GM23338 (cell line): ENCODE measurements around the gene GAPDH. TPM values are rescaled to one million over a fixed set of nuclear protein-coding genes. Genes with fewer than 3 reads are reported as not detected.

Experiments used
- ATAC-seq: fragments of 200-7000 bp; cut with Tn5 transposase; 3 replicates; pipeline ENCODE4 v1.9.1; 2020
- DNase-seq: peaks from one replicate; pipeline ENCODE4 v3.0.0-alpha.2; 2015; ENCODE audit warnings: low spot score
- H2AFZ ChIP-seq: fragments of 200-600 bp; sonication (generic); 2 replicates; pipeline ENCODE4 v1.8.0; 2016; ENCODE audit warnings: antibody characterized with exemption, mild to moderate bottlenecking, moderate library complexity
- H3F3A ChIP-seq: fragments of 200-600 bp; sonication (generic); replicated peaks from 2 replicates; pipeline ENCODE4 v1.8.0; 2017; ENCODE audit warnings: antibody characterized with exemption, mixed run types, low read depth
- H3K27ac ChIP-seq: fragments of 200-600 bp; sonication (generic); 2 replicates; pipeline ENCODE4 v1.6.1; 2016; ENCODE audit warnings: low read depth
- H3K27me3 ChIP-seq: fragments of 200-600 bp; sonication (generic); 2 replicates; pipeline ENCODE4 v1.8.0; 2016; ENCODE audit warnings: mild to moderate bottlenecking, mixed run types, moderate library complexity; ENCODE audit not compliant: insufficient read depth
- H3K36me3 ChIP-seq: fragments of 200-600 bp; sonication (generic); 2 replicates; pipeline ENCODE4 v1.8.0; 2016; ENCODE audit warnings: mild to moderate bottlenecking; ENCODE audit not compliant: insufficient read depth
- H3K4me1 ChIP-seq: fragments of 200-600 bp; sonication (generic); 2 replicates; pipeline ENCODE4 v1.8.0; 2016; ENCODE audit warnings: mild to moderate bottlenecking, moderate library complexity; ENCODE audit not compliant: insufficient read depth
- H3K4me2 ChIP-seq: fragments of 200-600 bp; sonication (generic); 2 replicates; pipeline ENCODE4 v1.7.1; 2017; ENCODE audit warnings: mixed run types
- H3K4me3 ChIP-seq: fragments of 200-600 bp; sonication (generic); 2 replicates; pipeline ENCODE4 v1.6.1; 2016; ENCODE audit warnings: mixed run types
- H3K79me2 ChIP-seq: fragments of 200-600 bp; sonication (generic); replicated peaks from 2 replicates; pipeline ENCODE4 v1.8.0; 2017; ENCODE audit warnings: mild to moderate bottlenecking; ENCODE audit not compliant: insufficient read depth
- H3K9me2 ChIP-seq: fragments of 200-600 bp; sonication (generic); 2 replicates; pipeline ENCODE4 v1.8.0; 2017; ENCODE audit not compliant: insufficient read depth
- H4K20me1 ChIP-seq: fragments of 200-600 bp; sonication (generic); replicated peaks from 2 replicates; pipeline ENCODE4 v1.8.0; 2017; ENCODE audit warnings: mild to moderate bottlenecking; ENCODE audit not compliant: insufficient read depth
- H3K27ac Mint-ChIP-seq: 2 replicates; pipeline ENCODE4 v1.8.0; 2020; ENCODE audit warnings: inconsistent platforms, mild to moderate bottlenecking, moderate library complexity, mixed read lengths
- H3K27me3 Mint-ChIP-seq: 3 replicates; pipeline ENCODE4 v1.8.0; 2022; ENCODE audit warnings: low read depth, mild to moderate bottlenecking, moderate library complexity, mixed read lengths, inconsistent platforms; ENCODE audit not compliant: insufficient read depth, poor library complexity
- H3K36me3 Mint-ChIP-seq: 3 replicates; pipeline ENCODE4 v1.8.0; 2021; ENCODE audit warnings: low read depth, mild to moderate bottlenecking, inconsistent platforms, moderate library complexity, mixed read lengths
- H3K4me1 Mint-ChIP-seq: 3 replicates; pipeline ENCODE4 v1.8.0; 2020; ENCODE audit warnings: mild to moderate bottlenecking, inconsistent platforms, mixed read lengths
- H3K4me3 Mint-ChIP-seq: 3 replicates; pipeline ENCODE4 v1.8.0; 2021; ENCODE audit warnings: moderate library complexity, mild to moderate bottlenecking, inconsistent platforms, mixed read lengths
- H3K9me3 Mint-ChIP-seq: 3 replicates; pipeline ENCODE4 v1.8.0; 2020; ENCODE audit warnings: moderate library complexity, mild to moderate bottlenecking, inconsistent platforms, mixed read lengths
- CREB1 ChIP-seq: fragments of 250-450 bp; sonication (Bioruptor Pico); IDR thresholded peaks from 2 replicates; pipeline ENCODE4 v1.5.0; 2020; ENCODE audit warnings: low read depth, mild to moderate bottlenecking, moderate library complexity
- ETS1 ChIP-seq: IDR thresholded peaks from 2 replicates; pipeline ENCODE4 v1.6.1; 2016; ENCODE audit warnings: antibody characterized with exemption
- EZH2 ChIP-seq: fragments of 200-600 bp; sonication (generic); IDR thresholded peaks from one replicate; pipeline ENCODE4 v1.8.0; 2017; ENCODE audit warnings: antibody characterized with exemption, mild to moderate bottlenecking, low read depth; ENCODE audit not compliant: unreplicated experiment
- EZH2phosphoT487 ChIP-seq: fragments of 200-600 bp; sonication (generic); IDR thresholded peaks from one replicate; pipeline ENCODE4 v1.8.1; 2018; ENCODE audit warnings: antibody characterized with exemption; ENCODE audit not compliant: unreplicated experiment
- JUNB ChIP-seq: IDR thresholded peaks from one replicate; pipeline ENCODE4 v1.6.1; 2016; ENCODE audit warnings: antibody characterized with exemption; ENCODE audit not compliant: unreplicated experiment
- NANOG ChIP-seq: IDR thresholded peaks from 2 replicates; pipeline ENCODE4 v1.6.1; 2016; ENCODE audit warnings: antibody characterized with exemption, borderline replicate concordance
- POLR2AphosphoS5 ChIP-seq: IDR thresholded peaks from 2 replicates; pipeline ENCODE4 v1.6.1; 2016; ENCODE audit warnings: antibody characterized with exemption, low read depth
- STAT1 ChIP-seq: IDR thresholded peaks from one replicate; pipeline ENCODE4 v1.6.1; 2016; ENCODE audit warnings: antibody characterized with exemption; ENCODE audit not compliant: unreplicated experiment
- ZNF114 ChIP-seq: fragments of 250-450 bp; sonication (Bioruptor Pico); IDR thresholded peaks from 2 replicates; pipeline ENCODE4 v1.5.0; 2020; ENCODE audit warnings: mild to moderate bottlenecking, moderate library complexity
- ZNF331 ChIP-seq: fragments of 250-450 bp; sonication (Bioruptor Pico); IDR thresholded peaks from 2 replicates; pipeline ENCODE4 v1.5.0; 2020; ENCODE audit warnings: low read depth, mild to moderate bottlenecking, moderate library complexity
- polyA plus RNA-seq: library from polyadenylated mRNA; unstranded; fragments of >200 nt; fragmentation: Nextera tagmentation; extraction: Ambion mirVana; gene quantifications from 2 replicates; pipeline ENCODE4 v1.2.1, GENCODE V29; 2016
- total RNA-seq: library from RNA; depleted of rRNA; stranded (reverse); fragments of >200 nt; shearing (Covaris generic); gene quantifications from 2 replicates; pipeline ENCODE4 v1.2.3, GENCODE V29; 2014
- TF ChIP-seq, protein P1 (sequence below), 2 experiments: fragments of 200-600 bp in 1 of 2; sonication (generic) in 1 of 2; conservative IDR thresholded peaks; 2 replicates each; pipeline versions ENCODE4 v1.5.1 to v1.6.1; 2016 to 2017; ENCODE audit warnings: antibody characterized with exemption in 2 of 2, low read depth in 2 of 2, mild to moderate bottlenecking in 2 of 2, moderate library complexity in 1 of 2
- TF ChIP-seq, protein P2 (sequence below): fragments of 250-450 bp; sonication (Bioruptor Pico); IDR thresholded peaks from 2 replicates; pipeline ENCODE4 v1.5.0; 2020; ENCODE audit warnings: mild to moderate bottlenecking, moderate library complexity
- TF ChIP-seq, protein P3 (sequence below): IDR thresholded peaks from one replicate; pipeline ENCODE4 v1.6.1; 2018; ENCODE audit warnings: antibody characterized with exemption; ENCODE audit not compliant: unreplicated experiment

Gene GAPDH
- total and polyA plus RNA-seq, 2 experiments from 2014 or later, result 5,853 to 6,219 TPM

GRCh38 chr12:6547566-6547965 is 13.2 kb downstream of the GAPDH start:
- Histone ChIP-seq H4K20me1 (peaks cover 8% of the 10 kb centered on the region; the same call in 1 of the 2 replicates), H3K27me3 (no peaks in the 10 kb centered on the region), H2AFZ (no peak overlapping the region), H3K79me2 (peaks cover 11% of the 10 kb centered on the region), H3F3A (0 out of 2 replicates have a peak, but pooled peaks cover 5% of the 10 kb centered on the region), H3K4me2 (no peak overlapping the region), H3K4me3 (no peak overlapping the region), H3K9me2 (no peaks in the 10 kb centered on the region), H3K36me3 (peaks cover 10% of the 10 kb centered on the region), H3K4me1 (no peaks in the 10 kb centered on the region; the same call in 1 of the 2 replicates), H3K27ac (no peak overlapping the region)
- H3K9me3 Mint-ChIP-seq, result no peaks in the 10 kb centered on the region
- no peak overlapping the region for H3K4me3 Mint-ChIP-seq
- peaks cover 17% of the 10 kb centered on the region for H3K4me1 Mint-ChIP-seq
- H3K36me3 Mint-ChIP-seq, result peaks cover 56% of the 10 kb centered on the region
- TF ChIP-seq ETS1 (no peak), EZH2 (no peak), POLR2AphosphoS5 (no peak), ZNF114 (CRISPR knock-in tag) (no peak), STAT1 (no peak), NANOG (no peak), JUNB (no peak), ZNF331 (CRISPR knock-in tag) (no peak), CREB1 (CRISPR knock-in tag) (no peak), EZH2phosphoT487 (no peak)
- TF ChIP-seq, protein P1, sequence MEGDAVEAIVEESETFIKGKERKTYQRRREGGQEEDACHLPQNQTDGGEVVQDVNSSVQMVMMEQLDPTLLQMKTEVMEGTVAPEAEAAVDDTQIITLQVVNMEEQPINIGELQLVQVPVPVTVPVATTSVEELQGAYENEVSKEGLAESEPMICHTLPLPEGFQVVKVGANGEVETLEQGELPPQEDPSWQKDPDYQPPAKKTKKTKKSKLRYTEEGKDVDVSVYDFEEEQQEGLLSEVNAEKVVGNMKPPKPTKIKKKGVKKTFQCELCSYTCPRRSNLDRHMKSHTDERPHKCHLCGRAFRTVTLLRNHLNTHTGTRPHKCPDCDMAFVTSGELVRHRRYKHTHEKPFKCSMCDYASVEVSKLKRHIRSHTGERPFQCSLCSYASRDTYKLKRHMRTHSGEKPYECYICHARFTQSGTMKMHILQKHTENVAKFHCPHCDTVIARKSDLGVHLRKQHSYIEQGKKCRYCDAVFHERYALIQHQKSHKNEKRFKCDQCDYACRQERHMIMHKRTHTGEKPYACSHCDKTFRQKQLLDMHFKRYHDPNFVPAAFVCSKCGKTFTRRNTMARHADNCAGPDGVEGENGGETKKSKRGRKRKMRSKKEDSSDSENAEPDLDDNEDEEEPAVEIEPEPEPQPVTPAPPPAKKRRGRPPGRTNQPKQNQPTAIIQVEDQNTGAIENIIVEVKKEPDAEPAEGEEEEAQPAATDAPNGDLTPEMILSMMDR (conservative IDR thresholded peaks at IDR 0.05; ENCODE audit: low read depth in 2 of 2), result no peak
- TF ChIP-seq, protein P2, sequence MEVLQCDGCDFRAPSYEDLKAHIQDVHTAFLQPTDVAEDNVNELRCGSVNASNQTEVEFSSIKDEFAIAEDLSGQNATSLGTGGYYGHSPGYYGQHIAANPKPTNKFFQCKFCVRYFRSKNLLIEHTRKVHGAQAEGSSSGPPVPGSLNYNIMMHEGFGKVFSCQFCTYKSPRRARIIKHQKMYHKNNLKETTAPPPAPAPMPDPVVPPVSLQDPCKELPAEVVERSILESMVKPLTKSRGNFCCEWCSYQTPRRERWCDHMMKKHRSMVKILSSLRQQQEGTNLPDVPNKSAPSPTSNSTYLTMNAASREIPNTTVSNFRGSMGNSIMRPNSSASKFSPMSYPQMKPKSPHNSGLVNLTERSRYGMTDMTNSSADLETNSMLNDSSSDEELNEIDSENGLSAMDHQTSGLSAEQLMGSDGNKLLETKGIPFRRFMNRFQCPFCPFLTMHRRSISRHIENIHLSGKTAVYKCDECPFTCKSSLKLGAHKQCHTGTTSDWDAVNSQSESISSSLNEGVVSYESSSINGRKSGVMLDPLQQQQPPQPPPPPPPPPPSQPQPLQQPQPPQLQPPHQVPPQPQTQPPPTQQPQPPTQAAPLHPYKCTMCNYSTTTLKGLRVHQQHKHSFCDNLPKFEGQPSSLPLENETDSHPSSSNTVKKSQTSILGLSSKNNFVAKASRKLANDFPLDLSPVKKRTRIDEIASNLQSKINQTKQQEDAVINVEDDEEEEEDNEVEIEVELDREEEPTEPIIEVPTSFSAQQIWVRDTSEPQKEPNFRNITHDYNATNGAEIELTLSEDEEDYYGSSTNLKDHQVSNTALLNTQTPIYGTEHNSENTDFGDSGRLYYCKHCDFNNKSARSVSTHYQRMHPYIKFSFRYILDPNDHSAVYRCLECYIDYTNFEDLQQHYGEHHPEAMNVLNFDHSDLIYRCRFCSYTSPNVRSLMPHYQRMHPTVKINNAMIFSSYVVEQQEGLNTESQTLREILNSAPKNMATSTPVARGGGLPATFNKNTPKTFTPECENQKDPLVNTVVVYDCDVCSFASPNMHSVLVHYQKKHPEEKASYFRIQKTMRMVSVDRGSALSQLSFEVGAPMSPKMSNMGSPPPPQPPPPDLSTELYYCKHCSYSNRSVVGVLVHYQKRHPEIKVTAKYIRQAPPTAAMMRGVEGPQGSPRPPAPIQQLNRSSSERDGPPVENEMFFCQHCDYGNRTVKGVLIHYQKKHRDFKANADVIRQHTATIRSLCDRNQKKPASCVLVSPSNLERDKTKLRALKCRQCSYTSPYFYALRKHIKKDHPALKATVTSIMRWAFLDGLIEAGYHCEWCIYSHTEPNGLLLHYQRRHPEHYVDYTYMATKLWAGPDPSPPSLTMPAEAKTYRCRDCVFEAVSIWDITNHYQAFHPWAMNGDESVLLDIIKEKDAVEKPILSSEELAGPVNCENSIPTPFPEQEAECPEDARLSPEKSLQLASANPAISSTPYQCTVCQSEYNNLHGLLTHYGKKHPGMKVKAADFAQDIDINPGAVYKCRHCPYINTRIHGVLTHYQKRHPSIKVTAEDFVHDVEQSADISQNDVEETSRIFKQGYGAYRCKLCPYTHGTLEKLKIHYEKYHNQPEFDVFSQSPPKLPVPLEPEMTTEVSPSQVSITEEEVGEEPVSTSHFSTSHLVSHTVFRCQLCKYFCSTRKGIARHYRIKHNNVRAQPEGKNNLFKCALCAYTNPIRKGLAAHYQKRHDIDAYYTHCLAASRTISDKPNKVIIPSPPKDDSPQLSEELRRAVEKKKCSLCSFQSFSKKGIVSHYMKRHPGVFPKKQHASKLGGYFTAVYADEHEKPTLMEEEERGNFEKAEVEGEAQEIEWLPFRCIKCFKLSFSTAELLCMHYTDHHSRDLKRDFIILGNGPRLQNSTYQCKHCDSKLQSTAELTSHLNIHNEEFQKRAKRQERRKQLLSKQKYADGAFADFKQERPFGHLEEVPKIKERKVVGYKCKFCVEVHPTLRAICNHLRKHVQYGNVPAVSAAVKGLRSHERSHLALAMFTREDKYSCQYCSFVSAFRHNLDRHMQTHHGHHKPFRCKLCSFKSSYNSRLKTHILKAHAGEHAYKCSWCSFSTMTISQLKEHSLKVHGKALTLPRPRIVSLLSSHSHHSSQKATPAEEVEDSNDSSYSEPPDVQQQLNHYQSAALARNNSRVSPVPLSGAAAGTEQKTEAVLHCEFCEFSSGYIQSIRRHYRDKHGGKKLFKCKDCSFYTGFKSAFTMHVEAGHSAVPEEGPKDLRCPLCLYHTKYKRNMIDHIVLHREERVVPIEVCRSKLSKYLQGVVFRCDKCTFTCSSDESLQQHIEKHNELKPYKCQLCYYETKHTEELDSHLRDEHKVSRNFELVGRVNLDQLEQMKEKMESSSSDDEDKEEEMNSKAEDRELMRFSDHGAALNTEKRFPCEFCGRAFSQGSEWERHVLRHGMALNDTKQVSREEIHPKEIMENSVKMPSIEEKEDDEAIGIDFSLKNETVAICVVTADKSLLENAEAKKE (CRISPR knock-in tag), result no peak
- TF ChIP-seq, protein P3, sequence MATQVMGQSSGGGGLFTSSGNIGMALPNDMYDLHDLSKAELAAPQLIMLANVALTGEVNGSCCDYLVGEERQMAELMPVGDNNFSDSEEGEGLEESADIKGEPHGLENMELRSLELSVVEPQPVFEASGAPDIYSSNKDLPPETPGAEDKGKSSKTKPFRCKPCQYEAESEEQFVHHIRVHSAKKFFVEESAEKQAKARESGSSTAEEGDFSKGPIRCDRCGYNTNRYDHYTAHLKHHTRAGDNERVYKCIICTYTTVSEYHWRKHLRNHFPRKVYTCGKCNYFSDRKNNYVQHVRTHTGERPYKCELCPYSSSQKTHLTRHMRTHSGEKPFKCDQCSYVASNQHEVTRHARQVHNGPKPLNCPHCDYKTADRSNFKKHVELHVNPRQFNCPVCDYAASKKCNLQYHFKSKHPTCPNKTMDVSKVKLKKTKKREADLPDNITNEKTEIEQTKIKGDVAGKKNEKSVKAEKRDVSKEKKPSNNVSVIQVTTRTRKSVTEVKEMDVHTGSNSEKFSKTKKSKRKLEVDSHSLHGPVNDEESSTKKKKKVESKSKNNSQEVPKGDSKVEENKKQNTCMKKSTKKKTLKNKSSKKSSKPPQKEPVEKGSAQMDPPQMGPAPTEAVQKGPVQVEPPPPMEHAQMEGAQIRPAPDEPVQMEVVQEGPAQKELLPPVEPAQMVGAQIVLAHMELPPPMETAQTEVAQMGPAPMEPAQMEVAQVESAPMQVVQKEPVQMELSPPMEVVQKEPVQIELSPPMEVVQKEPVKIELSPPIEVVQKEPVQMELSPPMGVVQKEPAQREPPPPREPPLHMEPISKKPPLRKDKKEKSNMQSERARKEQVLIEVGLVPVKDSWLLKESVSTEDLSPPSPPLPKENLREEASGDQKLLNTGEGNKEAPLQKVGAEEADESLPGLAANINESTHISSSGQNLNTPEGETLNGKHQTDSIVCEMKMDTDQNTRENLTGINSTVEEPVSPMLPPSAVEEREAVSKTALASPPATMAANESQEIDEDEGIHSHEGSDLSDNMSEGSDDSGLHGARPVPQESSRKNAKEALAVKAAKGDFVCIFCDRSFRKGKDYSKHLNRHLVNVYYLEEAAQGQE, result no peak
- no peak overlapping the region for H3K27ac Mint-ChIP-seq
- peaks cover 8% of the 10 kb centered on the region for H3K27me3 Mint-ChIP-seq
- DNase-seq (no peak), ATAC-seq (no peak)
